Upper lobe of right lung (tissue), 1 donor: Measurements from ENCODE around the gene CTBP2. TPM values are rescaled to one million over a fixed set of nuclear protein-coding genes. Genes with fewer than 3 reads are reported as not detected.

Experiments
- ATAC-seq: fragments of 200-7000 bp; cut with Tn5 transposase; one replicate; pipeline ENCODE4 v1.9.1; 2020; ENCODE audit warnings: mild to moderate bottlenecking, moderate library complexity
- DNase-seq: peaks from one replicate; pipeline ENCODE4 v3.0.0-alpha.2; 2020
- H3K27ac ChIP-seq: fragments of 200-600 bp; one replicate; pipeline ENCODE4 v1.8.0; 2022
- H3K27me3 ChIP-seq: fragments of 200-600 bp; one replicate; pipeline ENCODE4 v1.8.0; 2022; ENCODE audit warnings: mild to moderate bottlenecking
- H3K36me3 ChIP-seq: fragments of 200-600 bp; one replicate; pipeline ENCODE4 v1.8.0; 2022
- H3K4me1 ChIP-seq: fragments of 200-600 bp; one replicate; pipeline ENCODE4 v1.8.0; 2022
- H3K4me3 ChIP-seq: fragments of 200-600 bp; one replicate; pipeline ENCODE4 v1.8.0; 2022; ENCODE audit warnings: mild to moderate bottlenecking
- H3K9me3 ChIP-seq: fragments of 200-600 bp; one replicate; pipeline ENCODE4 v1.8.0; 2022
- intact Hi-C: fragments of 100-400 bp; cut with DNase I; formaldehyde crosslinking; loops from one replicate; pipeline ENCODE4 v1.11.0; 2022
- total RNA-seq: library from RNA; stranded (reverse); fragmentation: NEBNext Ultra II Directional; extraction: Animal tissue kit (Norgen Biotek cat#: 25700); gene quantifications from one replicate; pipeline ENCODE4 v1.2.1, GENCODE V29; 2021
- TF ChIP-seq, protein P1 (sequence below): fragments of 200-600 bp; IDR thresholded peaks from one replicate; pipeline ENCODE4 v1.8.0; 2022; ENCODE audit warnings: antibody characterized with exemption
- donor health status: DM: no; HTN: yes; CAD: no; lungs with severe emphysema.

CTBP2 gene
- total RNA-seq, 1 donor from 2014 or later, result 66.7 TPM

DNA sequence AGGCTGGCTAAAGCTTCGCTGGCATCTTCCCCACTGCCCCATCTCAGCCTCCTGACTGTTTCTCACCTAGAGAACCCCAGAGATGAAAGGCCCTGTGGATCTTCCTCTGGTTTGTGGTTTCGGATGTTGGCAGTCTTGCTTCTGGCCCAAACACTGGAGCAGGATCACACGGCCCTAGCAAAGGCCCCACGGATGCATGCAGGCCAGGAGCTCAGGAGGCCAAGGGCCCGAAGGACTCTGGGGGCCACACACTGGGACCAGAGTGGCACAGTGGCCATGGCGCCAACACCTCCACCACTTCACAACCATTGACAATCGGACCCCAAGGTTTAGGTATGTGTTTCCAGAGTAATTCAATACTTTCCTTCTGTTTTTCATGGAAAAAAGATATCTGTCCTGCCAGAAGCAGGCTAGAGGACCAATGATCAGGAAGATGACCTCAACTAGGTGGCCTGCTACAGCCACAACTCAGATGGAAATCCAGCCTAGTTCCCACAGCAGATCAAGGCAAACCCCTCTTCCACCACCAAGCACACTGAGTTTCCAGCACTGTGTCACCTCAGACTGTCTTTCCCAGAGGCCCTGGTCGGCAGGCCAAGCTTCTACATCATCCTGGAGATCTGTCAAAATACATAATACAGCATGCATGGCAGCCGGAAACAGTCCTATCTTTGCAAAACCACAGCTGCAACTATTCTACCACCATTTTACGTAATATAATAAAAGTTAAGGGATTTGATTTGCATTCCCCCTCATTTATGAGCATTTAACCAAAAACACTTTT is 53.0 kb downstream of the CTBP2 start:
- Histone ChIP-seq H3K4me1 (peaks cover 14% of the 10 kb centered on the region), H3K4me3 (no peak overlapping the region), H3K9me3 (no peaks in the 10 kb centered on the region), H3K27ac (no peak overlapping the region), H3K27me3 (no peaks in the 10 kb centered on the region), H3K36me3 (peaks cover 24% of the 10 kb centered on the region)
- TF ChIP-seq, protein P1, sequence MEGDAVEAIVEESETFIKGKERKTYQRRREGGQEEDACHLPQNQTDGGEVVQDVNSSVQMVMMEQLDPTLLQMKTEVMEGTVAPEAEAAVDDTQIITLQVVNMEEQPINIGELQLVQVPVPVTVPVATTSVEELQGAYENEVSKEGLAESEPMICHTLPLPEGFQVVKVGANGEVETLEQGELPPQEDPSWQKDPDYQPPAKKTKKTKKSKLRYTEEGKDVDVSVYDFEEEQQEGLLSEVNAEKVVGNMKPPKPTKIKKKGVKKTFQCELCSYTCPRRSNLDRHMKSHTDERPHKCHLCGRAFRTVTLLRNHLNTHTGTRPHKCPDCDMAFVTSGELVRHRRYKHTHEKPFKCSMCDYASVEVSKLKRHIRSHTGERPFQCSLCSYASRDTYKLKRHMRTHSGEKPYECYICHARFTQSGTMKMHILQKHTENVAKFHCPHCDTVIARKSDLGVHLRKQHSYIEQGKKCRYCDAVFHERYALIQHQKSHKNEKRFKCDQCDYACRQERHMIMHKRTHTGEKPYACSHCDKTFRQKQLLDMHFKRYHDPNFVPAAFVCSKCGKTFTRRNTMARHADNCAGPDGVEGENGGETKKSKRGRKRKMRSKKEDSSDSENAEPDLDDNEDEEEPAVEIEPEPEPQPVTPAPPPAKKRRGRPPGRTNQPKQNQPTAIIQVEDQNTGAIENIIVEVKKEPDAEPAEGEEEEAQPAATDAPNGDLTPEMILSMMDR, result no peak
- DNase-seq, result peak; percentile 16
- intact Hi-C loops, result no loop called here
- ATAC-seq, result no peak

DNA sequence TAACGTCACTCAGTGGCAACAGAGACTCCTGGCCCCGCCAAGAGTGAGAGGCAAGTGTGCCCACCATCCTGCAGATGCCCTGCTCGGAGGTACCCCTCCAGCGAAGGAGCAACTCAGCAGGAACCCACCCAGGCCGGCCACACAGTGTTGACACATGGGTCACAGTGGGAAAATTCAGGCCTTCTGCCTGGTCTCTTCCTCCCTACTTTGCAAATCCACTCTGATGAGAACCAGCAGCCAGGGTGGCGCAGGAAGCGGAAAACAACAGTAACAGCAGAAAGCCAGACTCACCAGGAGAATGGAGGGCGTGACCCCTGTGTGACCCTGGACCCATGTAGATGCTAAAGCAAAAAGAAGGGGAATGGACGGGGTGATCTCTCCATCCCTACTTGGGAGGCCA is 53.8 kb downstream of the CTBP2 start:
- TF ChIP-seq, protein P1, result no peak
- Histone ChIP-seq H3K9me3 (no peaks in the 10 kb centered on the region), H3K4me1 (peaks cover 17% of the 10 kb centered on the region), H3K4me3 (no peak overlapping the region), H3K36me3 (peaks cover 24% of the 10 kb centered on the region), H3K27ac (no peak overlapping the region), H3K27me3 (no peaks in the 10 kb centered on the region)
- DNase-seq (peak; percentile 25), ATAC-seq (no peak)
- intact Hi-C loops, result no loop called here

- DNase-seq, result peak; percentile 39
- no peak overlapping the region for H3K27ac ChIP-seq
- intact Hi-C loops, result no loop called here
These were observed 54.6 kb downstream of the CTBP2 start for GRCh38 chr10:125105706-125106255.

GRCh38 chr10:125105155-125105554 is 55.2 kb downstream of the CTBP2 start:
- TF ChIP-seq, protein P1, result no peak
- Histone ChIP-seq H3K27me3 (no peaks in the 10 kb centered on the region), H3K9me3 (no peaks in the 10 kb centered on the region), H3K36me3 (peaks cover 24% of the 10 kb centered on the region), H3K27ac (no peak overlapping the region), H3K4me1 (peaks cover 17% of the 10 kb centered on the region), H3K4me3 (no peak overlapping the region)
- DNase-seq (no peak), ATAC-seq (no peak)
- intact Hi-C loops, result no loop called here

More at GRCh38 chr10:125105706-125106255, 54.6 kb downstream of the CTBP2 start:
- peaks cover 17% of the 10 kb centered on the region for H3K4me1 ChIP-seq
- H3K27me3 ChIP-seq, result no peaks in the 10 kb centered on the region
- H3K9me3 ChIP-seq, result no peaks in the 10 kb centered on the region
- ATAC-seq, result no peak
- TF ChIP-seq, protein P1, result no peak
- peaks cover 24% of the 10 kb centered on the region for H3K36me3 ChIP-seq
- no peak overlapping the region for H3K4me3 ChIP-seq

- TF ChIP-seq, protein P1, result no peak
- intact Hi-C loops, result no loop called here
These were observed 55.8 kb downstream of the CTBP2 start for GRCh38 chr10:125104559-125104958.

More at GRCh38 chr10:125104559-125104958, 55.8 kb downstream of the CTBP2 start:
- peaks cover 17% of the 10 kb centered on the region for H3K4me1 ChIP-seq
- H3K27me3 ChIP-seq, result no peaks in the 10 kb centered on the region
- ATAC-seq, result no peak
- DNase-seq, result no peak
- H3K4me3 ChIP-seq, result no peak overlapping the region
- H3K36me3 ChIP-seq, result peaks cover 23% of the 10 kb centered on the region
- no peak overlapping the region for H3K27ac ChIP-seq
- H3K9me3 ChIP-seq, result no peaks in the 10 kb centered on the region
